ENCODE data around the gene SYTL4. TPM values are rescaled to one million over a fixed set of nuclear protein-coding genes. Genes with fewer than 3 reads are reported as not detected.

SYTL4 gene
- total and polyA plus RNA-seq, 2 of the 13 experiments (the other 11 are each of a cell fraction or from before 2014, with no cell fraction given) = 0.41 to 0.73 TPM

DNA sequence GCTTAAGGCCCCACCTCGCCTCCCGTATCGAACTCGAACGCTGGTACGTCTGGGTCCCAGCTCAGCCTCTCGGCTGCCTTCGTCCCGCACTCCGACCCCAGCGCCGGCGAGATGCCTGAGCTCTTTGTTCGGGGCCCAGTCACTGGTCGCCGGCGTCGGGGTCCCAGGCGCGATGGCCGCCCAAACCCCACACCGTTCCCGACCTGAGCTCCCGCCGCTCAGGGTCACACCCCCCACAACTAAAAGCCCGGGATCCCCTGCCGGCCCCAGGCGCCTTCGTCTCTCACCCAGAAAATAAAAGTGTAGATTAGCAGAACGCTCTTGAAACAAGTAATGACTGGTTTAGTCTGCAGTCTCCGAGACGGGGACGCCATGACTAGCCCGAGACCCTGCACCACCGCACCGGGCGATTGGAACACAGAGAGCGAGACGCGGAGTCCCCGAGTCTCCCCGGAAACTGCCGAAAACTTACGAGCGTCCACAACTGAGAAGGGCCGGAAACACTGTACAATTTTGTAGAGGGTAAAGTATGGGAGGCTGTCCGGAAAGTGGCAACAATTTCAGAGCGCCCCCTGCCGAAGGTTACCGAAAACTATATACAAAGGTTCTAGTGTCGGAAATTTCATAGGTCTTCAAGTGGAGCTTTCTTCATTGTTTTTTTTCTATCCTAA lies 95.5 kb downstream of the SYTL4 start, which contains the start of gene TSPAN6 (continued):
- no peak for TF ChIP-seq ZNF142 (CRISPR knock-in tag; IDR thresholded peaks at IDR 0.05)
- TF ChIP-seq HNRNPL (IDR thresholded peaks at IDR 0.05; ENCODE audit: low read depth, low read length) = 0 out of 2 replicates have a peak, but pooled peaks have one; percentile 11
- no peak for TF ChIP-seq ZFYVE20 (CRISPR knock-in tag; IDR thresholded peaks at IDR 0.05; ENCODE audit: borderline replicate concordance, low read depth)
- TF ChIP-seq, protein P1, sequence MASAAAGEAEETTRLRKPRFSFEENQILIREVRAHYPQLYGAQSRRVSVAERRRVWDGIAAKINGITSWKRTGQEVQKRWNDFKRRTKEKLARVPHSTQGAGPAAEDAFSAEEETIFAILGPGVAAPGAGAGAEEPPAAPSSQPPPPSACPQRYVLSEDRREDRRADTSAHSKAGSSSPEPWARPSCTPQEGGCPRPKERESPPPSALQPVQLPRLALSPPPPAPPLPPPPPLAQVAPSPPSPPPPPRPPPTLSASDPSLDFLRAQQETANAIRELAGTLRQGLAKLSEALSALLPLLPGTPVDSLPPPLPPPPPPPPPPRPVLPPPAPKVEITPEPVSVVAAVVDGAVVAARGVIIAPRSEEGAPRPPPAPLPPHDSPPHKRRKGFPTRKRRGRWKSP (CRISPR knock-in tag; IDR thresholded peaks at IDR 0.05) = no peak

Measured in HepG2 (cell line).